ENCODE data around the gene TNS4.

Gene TNS4

DNA sequence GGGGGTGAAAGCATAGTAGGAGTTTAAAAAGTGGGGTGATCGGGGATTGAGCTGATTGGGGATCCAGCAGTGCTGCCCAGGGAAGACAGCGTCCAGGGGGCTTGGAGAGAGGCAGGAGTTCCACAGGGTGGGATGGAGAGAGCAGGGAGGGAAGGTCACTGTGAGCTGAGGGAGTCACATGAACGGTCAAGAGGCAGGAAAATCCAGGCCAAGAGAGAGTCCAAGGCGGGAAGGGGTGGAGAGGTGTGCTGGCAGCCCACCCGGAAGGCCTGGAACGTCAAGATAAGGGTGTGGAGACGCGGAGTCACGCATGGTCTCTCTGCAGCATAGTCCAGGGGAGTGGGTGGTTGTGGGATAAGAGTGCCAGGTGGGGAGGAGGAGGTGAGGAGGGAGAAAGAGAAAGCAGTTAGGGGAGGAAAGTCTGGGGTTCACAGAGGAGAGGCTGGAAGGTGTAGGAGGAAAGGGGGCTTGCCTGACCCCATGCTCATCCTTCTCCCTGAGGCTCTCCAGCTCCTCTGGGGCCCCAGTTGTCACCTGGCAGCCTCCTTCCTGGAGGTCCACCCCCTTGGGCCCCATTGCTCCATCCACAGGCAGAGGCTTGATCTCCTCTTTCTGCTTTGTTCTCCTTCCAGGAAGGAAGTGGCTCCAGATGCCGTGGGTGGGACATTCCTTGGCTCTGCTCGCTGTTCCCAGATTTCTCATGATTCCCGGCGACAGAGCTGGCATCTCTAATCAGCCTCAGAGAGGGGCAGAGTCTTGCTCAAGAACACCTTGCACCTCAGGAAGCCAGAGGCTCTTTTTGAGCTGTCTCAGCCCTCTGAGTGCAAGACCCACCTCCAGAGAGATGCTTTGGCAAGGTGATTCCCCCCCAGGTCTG is 35.1 kb upstream of the TNS4 start:
- DNase-seq, result no peak
- in situ Hi-C loops (cut with MboI; ENCODE audit: low pct_unique_long_range_greater_than_20kb, low sequenced_read_pairs), result no loop called here

GRCh38 chr17:40535924-40536294 is 34.5 kb upstream of the TNS4 start:
- in situ Hi-C loops (cut with MboI; ENCODE audit: low pct_unique_long_range_greater_than_20kb, low sequenced_read_pairs), result no loop called here
- DNase-seq, result no peak

DNA sequence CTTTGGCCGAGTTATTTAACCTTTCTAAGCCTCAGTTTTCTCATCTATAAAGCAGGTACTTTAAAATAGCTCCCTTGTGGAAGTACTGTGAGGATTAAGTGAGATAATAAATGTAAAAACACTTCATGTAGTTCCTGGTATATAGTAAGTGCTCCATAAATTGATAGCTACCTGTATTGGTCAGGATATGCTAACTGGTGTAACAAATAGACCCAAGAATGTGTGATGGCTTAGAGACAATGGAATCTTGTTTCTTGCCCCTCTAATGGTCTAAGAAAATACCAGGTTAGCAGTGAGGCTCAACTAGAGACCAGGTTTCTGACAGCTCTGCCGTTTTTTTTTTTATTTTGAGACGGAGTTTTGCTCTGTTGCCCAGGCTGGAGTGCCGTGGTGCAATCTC is 34.0 kb upstream of the TNS4 start:
- DNase-seq, result no peak
- in situ Hi-C loops (cut with MboI; ENCODE audit: low pct_unique_long_range_greater_than_20kb, low sequenced_read_pairs), result no loop called here

- in situ Hi-C loops (cut with MboI; ENCODE audit: low pct_unique_long_range_greater_than_20kb, low sequenced_read_pairs), result no loop called here
- DNase-seq, result no peak
Measured at GRCh38 chr17:40534371-40535189, 33.2 kb upstream of the TNS4 start.

DNA sequence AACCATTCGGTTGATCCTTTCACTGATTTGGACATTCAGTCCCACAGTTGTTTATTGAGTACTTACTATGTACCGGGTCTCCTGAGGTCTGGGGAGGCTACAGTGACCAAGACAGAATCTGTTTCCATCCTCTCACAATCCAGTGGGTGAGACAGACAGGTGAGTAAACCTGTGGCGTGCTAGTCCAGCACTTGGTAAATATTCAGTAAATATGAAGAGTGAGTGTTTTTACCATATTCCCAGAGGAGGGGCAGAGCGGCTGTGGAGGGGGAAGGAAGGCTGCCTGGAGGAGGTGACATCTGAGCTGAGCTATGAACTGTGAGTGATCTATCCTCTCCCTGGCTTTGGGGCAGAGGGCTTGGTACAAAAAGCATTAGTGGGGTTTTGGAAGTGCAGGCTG is 32.5 kb upstream of the TNS4 start:
- in situ Hi-C loops (cut with MboI; ENCODE audit: low pct_unique_long_range_greater_than_20kb, low sequenced_read_pairs), result no loop called here
- DNase-seq, result no peak

GRCh38 chr17:40532520-40533253 is 31.3 kb upstream of the TNS4 start:
- in situ Hi-C loops (cut with MboI; ENCODE audit: low pct_unique_long_range_greater_than_20kb, low sequenced_read_pairs), result no loop called here
- DNase-seq, result no peak

- no peak for DNase-seq
Measured at GRCh38 chr17:40531051-40531991, 29.9 kb upstream of the TNS4 start.

GRCh38 chr17:40530531-40530994 is 29.1 kb upstream of the TNS4 start:
- in situ Hi-C loops (cut with MboI; ENCODE audit: low pct_unique_long_range_greater_than_20kb, low sequenced_read_pairs), result no loop called here
- no peak for DNase-seq

More at GRCh38 chr17:40531051-40531991, 29.9 kb upstream of the TNS4 start:
- in situ Hi-C loops (cut with MboI; ENCODE audit: low pct_unique_long_range_greater_than_20kb, low sequenced_read_pairs), result no loop called here

DNA sequence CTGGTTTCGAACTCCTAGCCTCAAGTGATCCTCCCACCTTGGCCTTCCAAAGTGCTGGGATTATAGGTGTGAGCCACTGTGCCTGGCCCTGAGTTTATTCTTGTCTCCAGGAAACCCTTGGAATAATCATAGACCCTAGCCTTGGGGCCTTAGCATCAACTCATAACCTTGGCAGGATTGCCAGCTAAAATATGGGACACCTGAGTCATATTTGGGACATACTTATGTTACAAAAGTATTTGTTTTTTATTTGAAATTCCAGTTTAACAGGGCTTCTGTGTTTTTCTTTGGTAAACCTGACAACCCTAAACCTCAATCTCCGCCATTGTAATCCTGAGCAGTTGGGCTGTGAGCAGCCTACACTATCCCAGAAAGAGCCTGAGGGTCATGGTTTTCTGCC is 28.6 kb upstream of the TNS4 start:
- no peak for DNase-seq
- in situ Hi-C loops (cut with MboI; ENCODE audit: low pct_unique_long_range_greater_than_20kb, low sequenced_read_pairs), result no loop called here

GRCh38 chr17:40528692-40529417 is 27.4 kb upstream of the TNS4 start:
- in situ Hi-C loops (cut with MboI; ENCODE audit: low pct_unique_long_range_greater_than_20kb, low sequenced_read_pairs), result no loop called here
- no peak for DNase-seq

GRCh38 chr17:40526668-40527067 is 25.2 kb upstream of the TNS4 start:
- no peak for DNase-seq
- in situ Hi-C loops (cut with MboI; ENCODE audit: low pct_unique_long_range_greater_than_20kb, low sequenced_read_pairs), result no loop called here

DNA sequence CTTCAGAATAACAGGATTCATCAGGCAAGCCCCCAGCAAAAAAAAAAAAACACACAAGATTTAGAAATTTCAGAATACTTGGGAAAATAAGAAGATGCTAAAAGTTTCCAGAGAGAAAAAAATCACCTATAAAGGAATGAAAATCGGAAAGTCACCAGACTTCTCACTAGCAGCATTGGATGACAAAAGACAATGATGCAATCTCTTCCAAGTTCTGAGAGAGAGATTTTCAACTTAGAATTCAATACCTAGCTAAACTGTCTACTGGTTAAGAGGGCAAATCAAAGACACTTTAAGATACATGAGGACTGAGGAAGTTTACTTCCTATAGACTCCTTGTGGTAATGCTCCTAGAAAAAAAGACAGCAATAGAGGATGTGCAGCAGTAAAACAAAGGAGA is 23.9 kb upstream of the TNS4 start:
- in situ Hi-C loops (cut with MboI; ENCODE audit: low pct_unique_long_range_greater_than_20kb, low sequenced_read_pairs), result no loop called here
- no peak for DNase-seq

DNA sequence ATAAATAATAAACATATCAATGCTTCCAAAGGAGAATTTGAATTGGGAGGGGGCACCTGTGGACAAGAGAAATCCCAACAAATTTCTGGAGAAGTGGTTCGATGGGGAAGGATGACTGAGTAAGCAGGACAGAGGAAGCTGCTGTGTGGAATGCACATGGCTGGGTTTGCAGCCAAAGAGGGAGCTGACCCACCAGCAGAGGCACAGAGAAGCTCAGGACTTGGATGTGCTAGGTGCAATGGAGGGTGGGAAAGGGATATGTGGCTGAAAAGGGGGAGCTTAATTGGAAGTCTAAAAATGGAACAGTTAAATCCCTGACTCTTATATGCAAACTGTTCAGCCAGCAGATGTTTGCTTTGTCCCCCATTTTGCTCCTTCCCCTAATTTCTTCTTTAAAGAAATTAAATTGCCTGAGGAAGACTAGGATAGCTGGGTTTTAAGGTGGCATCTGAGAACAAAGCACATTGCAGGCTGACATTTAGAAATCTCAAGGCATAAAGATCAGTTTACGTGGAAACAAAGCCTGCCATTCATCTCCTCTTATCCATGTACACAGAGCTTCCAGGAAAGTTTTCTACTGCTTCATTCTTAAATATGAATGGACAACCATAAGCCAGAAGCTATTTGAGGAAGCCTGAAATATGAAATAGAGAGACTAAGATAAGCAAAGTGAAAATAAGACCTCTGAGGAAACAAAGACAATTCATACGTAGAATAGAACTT is 23.0 kb upstream of the TNS4 start:
- in situ Hi-C loops (cut with MboI; ENCODE audit: low pct_unique_long_range_greater_than_20kb, low sequenced_read_pairs), result no loop called here
- no peak for DNase-seq

- in situ Hi-C loops (cut with MboI; ENCODE audit: low pct_unique_long_range_greater_than_20kb, low sequenced_read_pairs), result no loop called here
- no peak for DNase-seq
Measured at GRCh38 chr17:40522961-40523310, 21.5 kb upstream of the TNS4 start.

- in situ Hi-C loops (cut with MboI; ENCODE audit: low pct_unique_long_range_greater_than_20kb, low sequenced_read_pairs), result no loop called here
- no peak for DNase-seq
Measured at GRCh38 chr17:40522250-40522960, 21.0 kb upstream of the TNS4 start.

DNA sequence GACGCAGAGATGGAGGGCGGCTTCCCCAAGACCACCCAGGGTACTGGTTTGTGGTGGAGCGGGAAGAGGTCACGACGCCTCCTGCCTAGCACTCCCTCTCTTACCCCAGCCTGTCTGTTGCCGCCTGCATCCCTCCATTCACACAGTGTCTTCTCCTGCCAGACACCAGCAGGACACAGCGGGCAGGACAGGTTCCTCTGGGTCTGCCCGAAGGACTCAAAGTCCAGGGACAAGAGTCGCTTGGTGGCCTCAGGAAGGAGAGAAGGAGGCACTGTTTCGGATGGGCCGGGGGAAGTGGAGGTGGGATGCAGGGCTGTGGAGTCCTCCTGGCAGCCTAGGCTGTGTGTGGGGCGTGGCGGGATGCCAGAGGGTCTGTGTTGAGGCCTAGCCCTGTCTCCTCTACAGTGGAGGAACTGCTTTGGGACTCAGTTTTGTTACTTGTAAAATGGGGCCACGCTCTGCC is 19.6 kb upstream of the TNS4 start:
- DNase-seq, result no peak
- in situ Hi-C loops (cut with MboI; ENCODE audit: low pct_unique_long_range_greater_than_20kb, low sequenced_read_pairs), result no loop called here
